Measurements from ENCODE around the gene ROBO3. TPM values are rescaled to one million over a fixed set of nuclear protein-coding genes. Genes with fewer than 3 reads are reported as not detected.

The ROBO3 gene
- total RNA-seq, 2 experiments from 2014 or later, result 7.9 to 8.5 TPM

- no peak overlapping the region for H3K4me3 Mint-ChIP-seq
- ChIA-PET CTCF (interaction anchor here (1.2 kb wide), 1 partner anchor 47 kb away, joined by 3 read pairs; no protein-coding TSS in a partner anchor), POLR2A (no interaction called here)
- no peak for DNase-seq
- H3K27ac Mint-ChIP-seq, result no peak overlapping the region
- peaks cover 2% of the 10 kb centered on the region for H3K4me1 Mint-ChIP-seq
- no peaks in the 10 kb centered on the region for H3K9me3 Mint-ChIP-seq
- no peaks in the 10 kb centered on the region for H3K36me3 Mint-ChIP-seq (ENCODE audit: low read depth)
- H3K27me3 Mint-ChIP-seq, result peaks cover 12% of the 10 kb centered on the region
Observed at GRCh38 chr11:124923296-124923695, 58.1 kb downstream of the ROBO3 start.

GRCh38 chr11:124928942-124929665 is 63.9 kb downstream of the ROBO3 start:
- no peaks in the 10 kb centered on the region for H3K27me3 Mint-ChIP-seq
- DNase-seq, result no peak
- no peak overlapping the region for H3K4me3 Mint-ChIP-seq
- ChIA-PET POLR2A (no interaction called here), CTCF (no interaction called here)
- H3K4me1 Mint-ChIP-seq, result peaks cover 8% of the 10 kb centered on the region
- H3K36me3 Mint-ChIP-seq (ENCODE audit: low read depth), result no peaks in the 10 kb centered on the region
- H3K9me3 Mint-ChIP-seq, result no peaks in the 10 kb centered on the region
- no peak overlapping the region for H3K27ac Mint-ChIP-seq

- Mint-ChIP-seq H3K27me3 (no peaks in the 10 kb centered on the region), H3K9me3 (no peaks in the 10 kb centered on the region), H3K27ac (peak overlapping the region; percentile 16), H3K36me3 (ENCODE audit: low read depth) (no peaks in the 10 kb centered on the region), H3K4me1 (peaks cover 8% of the 10 kb centered on the region), H3K4me3 (no peak overlapping the region)
- ChIA-PET CTCF (interaction anchor here (0.8 to 1.1 kb wide), 3 partner anchors 11 to 54 kb away, joined by 4 to 5 read pairs (median 4); no protein-coding TSS in a partner anchor), POLR2A (interaction anchor here (1.0 kb wide), 1 partner anchor 20 kb away, joined by 3 read pairs; no protein-coding TSS in a partner anchor)
- no peak for DNase-seq
Observed at GRCh38 chr11:124930799-124931198, 65.6 kb downstream of the ROBO3 start.

Other genes starting within 250 kb of the ROBO3 start
- gene TBRG1, start 242.6 kb upstream of the ROBO3 start, total RNA-seq, result 10 to 100 TPM; 41.4 to 50.6 TPM
- 1 to 10 TPM; 5.1 to 8.2 TPM for gene SIAE, start 191.7 kb upstream of the ROBO3 start, total RNA-seq
- 1 to 10 TPM; 3.4 to 3.8 TPM for gene SPA17, start 191.5 kb upstream of the ROBO3 start, total RNA-seq
- gene NRGN, start 125.5 kb upstream of the ROBO3 start, total RNA-seq, result 1 to 10 TPM; 7.3 to 8.4 TPM
- gene VSIG2, start 113.2 kb upstream of the ROBO3 start, total RNA-seq, result under 1 TPM; 0.38 to 0.55 TPM
- 1 to 10 TPM; 1.0 to 1.6 TPM for gene ESAM, start 103.1 kb upstream of the ROBO3 start, total RNA-seq
- gene MSANTD2, start 65.0 kb upstream of the ROBO3 start, total RNA-seq, result 10 to 100 TPM in 1 of 2 experiments, 1 to 10 TPM in 1; 9.4 to 10.4 TPM
- not detected for gene ROBO4, start 32.4 kb downstream of the ROBO3 start, total RNA-seq
- gene HEPN1, start 53.8 kb downstream of the ROBO3 start, total RNA-seq, result not detected
- gene HEPACAM, start 70.6 kb downstream of the ROBO3 start, total RNA-seq, result not detected
- 1 to 10 TPM; 9.2 to 9.7 TPM for gene CCDC15, start 88.8 kb downstream of the ROBO3 start, total RNA-seq
- gene SLC37A2, start 197.9 kb downstream of the ROBO3 start, total RNA-seq, result 1 to 10 TPM; 2.2 to 2.6 TPM
- gene TMEM218, start 246.2 kb downstream of the ROBO3 start, total RNA-seq, result 10 to 100 TPM; 13.7 to 15.6 TPM

Data from activated CD4-positive, alpha-beta memory T cell treated with anti-CD3 and anti-CD28 coated beads, Interleukin-2, amount 10 ng/mL, durations not matched to agents 7 days and 5 days (primary cell).